Suprapubic skin (tissue), 3 donors: ENCODE data around the gene SYDE2.

ENCODE experiments used
- EP300 ChIP-seq: sonication (generic); formaldehyde crosslinking; IDR thresholded peaks from one replicate; pipeline ENCODE4 v1.6.1; 2017; ENCODE audit warnings: antibody characterized with exemption
- POLR2A ChIP-seq, 2 donors: fragments of 450-650 bp; IDR thresholded peaks; one replicate each; pipeline ENCODE4 v1.6.1; 2017; ENCODE audit warnings: antibody characterized with exemption in 2 of 2, mild to moderate bottlenecking in 2 of 2, moderate library complexity in 2 of 2
- TF ChIP-seq, protein P1 (sequence below), 2 donors: fragments of 200-600 bp in 1 of 2; fragments of 450-650 bp in 1 of 2; sonication (generic) in 1 of 2; IDR thresholded peaks; one replicate each; pipeline ENCODE4 v1.5.1; 2016 to 2019; ENCODE audit warnings: antibody characterized with exemption in 2 of 2, mild to moderate bottlenecking in 1 of 2, moderate library complexity in 1 of 2

- no peak for TF ChIP-seq POLR2A (IDR thresholded peaks at IDR 0.05)
- TF ChIP-seq, protein P1, sequence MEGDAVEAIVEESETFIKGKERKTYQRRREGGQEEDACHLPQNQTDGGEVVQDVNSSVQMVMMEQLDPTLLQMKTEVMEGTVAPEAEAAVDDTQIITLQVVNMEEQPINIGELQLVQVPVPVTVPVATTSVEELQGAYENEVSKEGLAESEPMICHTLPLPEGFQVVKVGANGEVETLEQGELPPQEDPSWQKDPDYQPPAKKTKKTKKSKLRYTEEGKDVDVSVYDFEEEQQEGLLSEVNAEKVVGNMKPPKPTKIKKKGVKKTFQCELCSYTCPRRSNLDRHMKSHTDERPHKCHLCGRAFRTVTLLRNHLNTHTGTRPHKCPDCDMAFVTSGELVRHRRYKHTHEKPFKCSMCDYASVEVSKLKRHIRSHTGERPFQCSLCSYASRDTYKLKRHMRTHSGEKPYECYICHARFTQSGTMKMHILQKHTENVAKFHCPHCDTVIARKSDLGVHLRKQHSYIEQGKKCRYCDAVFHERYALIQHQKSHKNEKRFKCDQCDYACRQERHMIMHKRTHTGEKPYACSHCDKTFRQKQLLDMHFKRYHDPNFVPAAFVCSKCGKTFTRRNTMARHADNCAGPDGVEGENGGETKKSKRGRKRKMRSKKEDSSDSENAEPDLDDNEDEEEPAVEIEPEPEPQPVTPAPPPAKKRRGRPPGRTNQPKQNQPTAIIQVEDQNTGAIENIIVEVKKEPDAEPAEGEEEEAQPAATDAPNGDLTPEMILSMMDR (IDR thresholded peaks at IDR 0.05) = no peak
- no peak for TF ChIP-seq EP300
These were observed 5.1 kb downstream of the SYDE2 start for GRCh38 chr1:85195703-85196102.
